ENCODE data around the gene SLC13A5. TPM values are rescaled to one million over a fixed set of nuclear protein-coding genes. Genes with fewer than 3 reads are reported as not detected.
A peak's percentile ranks its signal among the peaks of the same experiment; 100 is the strongest.
"Not testable (repeated sequence)": the region's sequence is repeated elsewhere in the genome, so short reads cannot be mapped to it uniquely, and the experiment has no call there.

Gene SLC13A5
- total RNA-seq, 1 experiment from 2014 or later = 0.92 TPM

DNA sequence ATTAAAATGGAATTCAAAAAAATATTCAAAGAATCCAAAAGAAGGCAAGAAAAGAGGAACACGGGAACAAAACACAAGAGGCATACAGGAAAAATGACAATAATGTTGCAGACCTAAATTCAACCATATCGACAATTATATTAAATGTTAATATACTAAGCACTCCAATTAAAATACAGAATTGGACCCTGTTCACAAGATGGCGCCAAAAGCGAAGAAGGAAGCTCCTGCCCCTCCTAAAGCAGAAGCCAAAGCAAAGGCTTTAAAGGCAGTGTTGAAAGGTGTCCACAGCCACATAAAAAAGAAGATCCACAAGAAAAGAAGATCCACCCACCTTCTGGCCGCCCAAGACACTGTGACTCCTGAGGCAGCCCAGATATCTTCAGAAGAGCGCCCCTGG lies 36.4 kb upstream of the SLC13A5 start:
- Histone ChIP-seq H3K4me1 (replicated peaks; ENCODE audit: insufficient read depth) (peaks cover 22% of the 10 kb centered on the region), H3K9me3 (ENCODE audit: insufficient read depth, low read depth) (no peaks in the 10 kb centered on the region), H3K27ac (no peak overlapping the region), H3K27me3 (ENCODE audit: insufficient read depth, low read depth) (no peaks in the 10 kb centered on the region), H3K4me2 (no peak overlapping the region), H3K4me3 (no peak overlapping the region), H3K79me2 (ENCODE audit: low read depth) (no peaks in the 10 kb centered on the region), H3K9me2 (ENCODE audit: insufficient read depth) (no peaks in the 10 kb centered on the region), H3F3A (ENCODE audit: insufficient read depth, low read depth) (peaks cover 21% of the 10 kb centered on the region), H3K36me3 (ENCODE audit: low read depth) (no peaks in the 10 kb centered on the region), H2AFZ (no peak overlapping the region), H4K20me1 (ENCODE audit: insufficient read depth) (no peaks in the 10 kb centered on the region)
- TF ChIP-seq, protein P1, sequence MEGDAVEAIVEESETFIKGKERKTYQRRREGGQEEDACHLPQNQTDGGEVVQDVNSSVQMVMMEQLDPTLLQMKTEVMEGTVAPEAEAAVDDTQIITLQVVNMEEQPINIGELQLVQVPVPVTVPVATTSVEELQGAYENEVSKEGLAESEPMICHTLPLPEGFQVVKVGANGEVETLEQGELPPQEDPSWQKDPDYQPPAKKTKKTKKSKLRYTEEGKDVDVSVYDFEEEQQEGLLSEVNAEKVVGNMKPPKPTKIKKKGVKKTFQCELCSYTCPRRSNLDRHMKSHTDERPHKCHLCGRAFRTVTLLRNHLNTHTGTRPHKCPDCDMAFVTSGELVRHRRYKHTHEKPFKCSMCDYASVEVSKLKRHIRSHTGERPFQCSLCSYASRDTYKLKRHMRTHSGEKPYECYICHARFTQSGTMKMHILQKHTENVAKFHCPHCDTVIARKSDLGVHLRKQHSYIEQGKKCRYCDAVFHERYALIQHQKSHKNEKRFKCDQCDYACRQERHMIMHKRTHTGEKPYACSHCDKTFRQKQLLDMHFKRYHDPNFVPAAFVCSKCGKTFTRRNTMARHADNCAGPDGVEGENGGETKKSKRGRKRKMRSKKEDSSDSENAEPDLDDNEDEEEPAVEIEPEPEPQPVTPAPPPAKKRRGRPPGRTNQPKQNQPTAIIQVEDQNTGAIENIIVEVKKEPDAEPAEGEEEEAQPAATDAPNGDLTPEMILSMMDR (conservative IDR thresholded peaks at IDR 0.05) = no peak
- no peak for TF ChIP-seq EZH2 (IDR thresholded peaks at IDR 0.05; ENCODE audit: low read depth)
- DNase-seq = peak in 1 of 2 experiments; percentile 29
- intact Hi-C loops (cut with micrococcal nuclease; ENCODE audit: unreplicated experiment) = no loop called here
- ChIA-PET CTCF (interaction anchor here (0.7 kb wide), 1 partner anchor 94 kb away, joined by 3 read pairs; no protein-coding TSS in a partner anchor), POLR2A (ENCODE audit: unreplicated experiment) (no interaction called here)
- no TSS peak for BruUV-seq (replicated peaks)

DNA sequence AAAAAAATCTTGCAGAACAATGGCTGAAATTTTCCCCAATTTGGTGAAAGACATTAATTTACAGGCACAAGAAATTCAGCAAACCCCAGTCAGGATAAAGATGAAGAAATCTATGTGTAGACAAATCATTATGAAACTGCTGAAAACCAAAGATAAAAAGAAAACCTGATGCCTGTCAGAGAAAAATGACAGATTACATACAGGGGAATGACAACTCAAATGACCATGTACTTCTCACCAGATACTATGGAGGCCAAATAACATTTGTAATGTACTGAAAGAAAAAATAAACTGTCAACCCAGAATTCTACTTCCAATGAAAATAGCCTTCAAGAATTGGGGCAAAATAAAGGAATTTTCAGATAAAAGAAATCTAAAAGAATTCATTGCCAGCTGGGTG lies 35.4 kb upstream of the SLC13A5 start:
- intact Hi-C loops (cut with micrococcal nuclease; ENCODE audit: unreplicated experiment) = no loop called here
- Histone ChIP-seq H3K4me1 (replicated peaks; ENCODE audit: insufficient read depth) (peaks cover 21% of the 10 kb centered on the region), H4K20me1 (ENCODE audit: insufficient read depth) (no peaks in the 10 kb centered on the region), H3K36me3 (ENCODE audit: low read depth) (no peaks in the 10 kb centered on the region), H3F3A (ENCODE audit: insufficient read depth, low read depth) (peaks cover 20% of the 10 kb centered on the region), H2AFZ (no peak overlapping the region), H3K27ac (no peak overlapping the region), H3K9me3 (ENCODE audit: insufficient read depth, low read depth) (no peaks in the 10 kb centered on the region), H3K27me3 (ENCODE audit: insufficient read depth, low read depth) (no peaks in the 10 kb centered on the region), H3K4me3 (no peak overlapping the region), H3K9me2 (ENCODE audit: insufficient read depth) (no peaks in the 10 kb centered on the region), H3K4me2 (no peak overlapping the region), H3K79me2 (ENCODE audit: low read depth) (no peaks in the 10 kb centered on the region)
- ChIA-PET CTCF (no interaction called here), POLR2A (ENCODE audit: unreplicated experiment) (no interaction called here)
- BruUV-seq (replicated peaks) = no TSS peak
- peak in 1 of 2 experiments; percentile 23 for DNase-seq
- no peak for TF ChIP-seq EZH2 (IDR thresholded peaks at IDR 0.05; ENCODE audit: low read depth)
- TF ChIP-seq, protein P1 (conservative IDR thresholded peaks at IDR 0.05) = no peak

DNA sequence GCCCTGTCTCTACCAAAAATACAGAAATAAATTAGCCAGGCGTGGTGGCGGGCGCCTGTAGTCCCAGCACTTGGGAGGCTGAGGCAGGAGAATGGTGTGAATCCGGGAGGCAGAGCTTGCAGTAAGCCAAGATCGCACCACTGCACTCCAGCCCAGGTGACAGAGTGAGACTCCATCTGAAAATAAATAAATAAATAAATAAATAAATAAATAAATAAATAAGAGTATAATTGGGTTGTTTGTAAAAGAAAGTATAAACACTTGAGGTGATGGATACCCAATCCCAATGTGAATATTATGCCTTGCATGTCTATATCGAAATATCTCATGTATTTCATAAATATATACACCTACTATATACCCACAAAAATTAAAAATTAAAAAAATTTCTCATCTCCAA lies 33.5 kb upstream of the SLC13A5 start:
- H3K9me3 ChIP-seq (ENCODE audit: insufficient read depth, low read depth); BruUV-seq (replicated peaks); H3K4me1 ChIP-seq (replicated peaks; ENCODE audit: insufficient read depth): not testable (repeated sequence)

DNA sequence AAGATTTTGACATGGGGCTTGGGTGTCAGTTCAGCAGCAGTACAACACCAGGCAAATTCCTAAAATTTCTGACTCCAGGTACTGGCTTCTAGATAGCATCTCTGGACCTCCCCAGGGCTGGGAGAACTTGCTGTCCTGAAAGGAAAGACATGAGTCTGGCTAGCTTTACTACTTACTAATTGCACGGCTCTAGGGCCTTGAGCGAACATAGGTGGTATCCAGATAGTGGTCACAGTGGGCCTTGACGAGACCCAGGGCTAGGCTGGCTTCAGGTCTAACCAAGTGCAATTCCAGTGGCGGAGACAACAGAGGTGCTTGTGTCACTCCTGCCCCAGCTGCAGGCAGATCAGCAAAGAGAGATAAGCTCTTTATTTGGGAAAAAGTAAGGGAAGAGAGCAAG lies 16.4 kb upstream of the SLC13A5 start:
- Histone ChIP-seq H3K79me2 (ENCODE audit: low read depth) (no peaks in the 10 kb centered on the region), H3K9me2 (ENCODE audit: insufficient read depth) (no peaks in the 10 kb centered on the region), H4K20me1 (ENCODE audit: insufficient read depth) (no peaks in the 10 kb centered on the region), H3K4me1 (replicated peaks; ENCODE audit: insufficient read depth) (no peaks in the 10 kb centered on the region), H3K27me3 (ENCODE audit: insufficient read depth, low read depth) (no peaks in the 10 kb centered on the region), H3K9me3 (ENCODE audit: insufficient read depth, low read depth) (no peaks in the 10 kb centered on the region), H3K4me3 (no peak overlapping the region), H3K27ac (no peak overlapping the region), H3F3A (ENCODE audit: insufficient read depth, low read depth) (no peaks in the 10 kb centered on the region), H3K4me2 (no peak overlapping the region), H3K36me3 (ENCODE audit: low read depth) (no peaks in the 10 kb centered on the region), H2AFZ (no peak overlapping the region)
- POLR2A ChIA-PET (ENCODE audit: unreplicated experiment) = no interaction called here
- BruUV-seq (replicated peaks) = no TSS peak
- TF ChIP-seq, protein P1 (conservative IDR thresholded peaks at IDR 0.05) = no peak
- TF ChIP-seq EZH2 (IDR thresholded peaks at IDR 0.05; ENCODE audit: low read depth) = no peak
- CTCF ChIA-PET = no interaction called here
- intact Hi-C loops (cut with micrococcal nuclease; ENCODE audit: unreplicated experiment) = no loop called here
- no peak for DNase-seq

More for the DNA sequence above, 33.5 kb upstream of the SLC13A5 start:
- H3K4me3 ChIP-seq; H3K79me2 ChIP-seq (ENCODE audit: low read depth); H3F3A ChIP-seq (ENCODE audit: insufficient read depth, low read depth); H3K36me3 ChIP-seq (ENCODE audit: low read depth); POLR2A ChIA-PET (ENCODE audit: unreplicated experiment); CTCF ChIA-PET; H4K20me1 ChIP-seq (ENCODE audit: insufficient read depth); DNase-seq; intact Hi-C loops (cut with micrococcal nuclease; ENCODE audit: unreplicated experiment); H3K9me2 ChIP-seq (ENCODE audit: insufficient read depth); H3K4me2 ChIP-seq; H2AFZ ChIP-seq; H3K27ac ChIP-seq; H3K27me3 ChIP-seq (ENCODE audit: insufficient read depth, low read depth): not testable (repeated sequence)
